ENCODE measurements around the gene CCNA2.

CCNA2 gene

GRCh38 chr4:121819216-121819965 lies 4.3 kb downstream of the CCNA2 start:
- TF ChIP-seq CTCF (IDR thresholded peaks at IDR 0.05), result no peak

DNA sequence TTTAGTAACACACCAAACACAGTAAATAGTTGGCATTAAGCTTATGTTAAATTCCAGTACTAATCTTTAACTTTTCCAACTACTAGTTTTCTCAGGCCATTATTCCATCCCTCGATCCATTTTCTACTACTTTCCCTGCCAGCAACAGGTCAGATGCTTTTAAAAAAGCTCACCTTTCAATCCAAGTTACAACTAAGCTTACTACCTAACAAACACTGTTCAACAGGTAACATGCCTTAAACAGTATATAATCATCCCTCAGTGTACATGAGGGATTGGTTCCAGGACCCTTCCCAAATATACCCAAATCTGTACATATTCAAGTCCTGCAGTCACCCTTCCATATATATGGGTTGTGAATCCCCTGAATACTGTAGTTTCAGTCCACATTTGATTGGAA lies 5.5 kb downstream of the CCNA2 start:
- TF ChIP-seq CTCF (IDR thresholded peaks at IDR 0.05), result no peak

DNA sequence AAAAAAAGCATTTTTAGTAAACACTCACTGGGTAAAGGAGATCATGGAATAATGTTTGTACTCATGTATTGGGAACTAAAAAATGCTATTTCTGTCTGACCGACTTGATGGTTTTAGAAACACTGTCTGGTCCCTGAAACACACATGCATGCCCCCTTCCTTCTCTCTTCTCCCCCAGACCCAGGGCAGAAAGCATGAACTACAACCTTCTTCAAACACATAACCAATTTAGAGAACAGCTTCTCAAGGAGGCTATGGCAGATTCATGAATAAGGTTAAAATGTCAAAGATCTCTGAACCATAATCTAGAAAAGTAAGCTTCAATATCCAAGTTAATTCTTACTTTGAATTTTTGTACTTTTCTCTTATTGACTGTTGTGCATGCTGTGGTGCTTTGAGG lies 6.0 kb downstream of the CCNA2 start:
- TF ChIP-seq CTCF (IDR thresholded peaks at IDR 0.05), result no peak

DNA sequence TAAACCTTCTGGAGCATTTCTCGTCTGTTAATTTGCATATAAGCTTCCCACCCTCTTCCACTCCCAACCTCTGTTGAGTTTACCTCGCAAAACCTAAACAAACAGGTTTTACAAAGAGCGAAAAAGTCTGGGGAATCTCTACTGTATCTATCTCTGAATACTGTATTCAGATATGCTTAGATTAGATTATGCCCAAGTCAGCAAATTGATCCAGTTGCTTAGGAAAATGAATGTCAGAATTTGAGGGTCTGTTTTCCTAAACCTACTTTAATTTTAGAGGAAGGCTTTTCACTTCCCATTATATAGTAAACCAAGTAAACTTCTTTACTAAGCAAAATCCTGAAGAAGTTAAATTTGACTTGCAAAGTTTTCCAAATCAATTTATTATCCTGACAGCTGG lies 6.7 kb downstream of the CCNA2 start:
- no peak for TF ChIP-seq CTCF (IDR thresholded peaks at IDR 0.05)

DNA sequence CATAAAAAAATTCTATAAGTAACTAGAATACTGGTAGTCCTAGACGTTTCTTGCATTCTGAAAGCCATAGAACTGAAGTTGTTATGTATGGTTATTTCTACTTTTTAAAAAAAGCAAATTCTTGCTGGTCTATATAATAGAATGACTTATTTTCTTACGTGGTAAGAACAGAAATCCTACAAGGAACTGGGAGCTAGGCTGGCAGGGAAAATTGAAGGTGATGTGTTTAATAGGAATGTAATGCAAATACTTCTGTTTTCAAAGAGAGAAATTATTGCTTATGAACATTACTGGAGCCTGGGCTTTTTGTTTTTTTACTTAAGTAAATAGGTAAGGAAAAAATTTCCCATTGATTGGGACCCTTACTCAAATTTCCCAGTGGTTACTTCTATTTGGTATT lies 8.9 kb downstream of the CCNA2 start:
- TF ChIP-seq CTCF (IDR thresholded peaks at IDR 0.05), result no peak

DNA sequence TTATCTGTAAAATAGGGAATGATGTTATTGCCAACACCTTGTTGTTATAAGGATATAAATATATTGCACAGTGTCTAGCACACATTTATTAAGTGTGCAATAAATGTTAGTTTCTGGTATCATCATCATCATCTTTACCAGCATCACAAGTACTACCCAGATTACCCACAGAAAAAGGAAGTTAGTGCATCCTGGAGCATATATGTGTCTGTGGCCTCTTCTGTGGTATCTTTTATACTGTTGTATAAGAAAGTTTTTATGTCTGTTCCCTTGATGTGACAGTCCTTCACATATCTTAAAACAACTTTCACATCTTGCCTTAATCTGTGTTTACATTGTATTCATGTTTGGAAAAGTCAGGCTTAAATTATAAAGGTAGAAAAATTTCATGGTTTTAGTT lies 12.6 kb downstream of the CCNA2 start:
- TF ChIP-seq CTCF (IDR thresholded peaks at IDR 0.05), result no peak

DNA sequence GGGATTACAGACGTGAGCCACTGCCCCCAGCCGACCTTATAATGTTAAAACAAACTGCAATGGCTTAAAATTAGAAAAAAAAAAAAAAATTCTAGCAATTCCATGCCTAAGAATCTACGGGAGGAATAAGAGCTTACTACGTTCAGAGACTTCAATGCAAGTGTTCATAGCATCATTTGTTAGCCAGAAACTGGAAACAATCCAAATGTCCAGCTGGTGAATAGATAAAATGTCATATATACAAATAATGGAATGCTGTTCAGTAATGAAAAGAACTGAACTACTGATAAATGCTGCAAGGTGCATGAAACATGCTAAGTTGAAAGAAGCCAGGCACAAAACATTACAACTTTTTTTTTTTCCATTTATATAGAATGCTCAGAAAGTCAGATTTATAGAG lies 17.3 kb downstream of the CCNA2 start:
- TF ChIP-seq CTCF (IDR thresholded peaks at IDR 0.05), result no peak

GRCh38 chr4:121801715-121802075 lies 22.0 kb downstream of the CCNA2 start:
- TF ChIP-seq CTCF (IDR thresholded peaks at IDR 0.05), result no peak

Measured in LNCAP (cell line).